ENCODE measurements around the gene MBD3L5. TPM values are rescaled to one million over a fixed set of nuclear protein-coding genes. Genes with fewer than 3 reads are reported as not detected.
A peak's percentile ranks its signal among the peaks of the same experiment; 100 is the strongest.
"Not testable (repeated sequence)": the region's sequence is repeated elsewhere in the genome, so short reads cannot be mapped to it uniquely, and the experiment has no call there.

Gene MBD3L5
- total RNA-seq, 2 donors from 2014 or later, result not detected

DNA sequence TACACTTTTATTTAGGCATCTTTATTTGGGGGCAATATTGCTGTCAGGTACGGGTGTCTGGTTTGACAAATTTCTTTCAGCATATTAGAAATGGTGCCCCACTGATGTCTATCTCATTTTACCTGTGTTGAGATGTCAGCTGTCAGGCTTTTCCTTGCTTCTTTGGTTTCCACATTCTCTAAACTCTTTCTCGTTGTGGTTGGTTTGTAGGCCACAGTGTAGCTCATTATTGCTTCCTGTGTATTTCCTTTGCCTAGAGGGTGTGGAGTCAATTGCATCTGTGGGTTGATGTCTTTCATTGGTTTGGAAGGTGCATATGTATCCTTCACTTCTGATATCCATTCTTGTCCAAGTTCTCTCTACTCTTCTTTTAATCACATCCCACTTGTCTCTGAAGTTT is 29.6 kb downstream of the MBD3L5 start:
- not testable (repeated sequence) for H3K9me3 Mint-ChIP-seq; H3K27me3 Mint-ChIP-seq; ATAC-seq; H3K4me1 Mint-ChIP-seq (ENCODE audit: low read depth in 2 of 2); H3K36me3 Mint-ChIP-seq; H3K4me3 Mint-ChIP-seq; DNase-seq (ENCODE audit: low spot score); H3K27ac Mint-ChIP-seq

DNA sequence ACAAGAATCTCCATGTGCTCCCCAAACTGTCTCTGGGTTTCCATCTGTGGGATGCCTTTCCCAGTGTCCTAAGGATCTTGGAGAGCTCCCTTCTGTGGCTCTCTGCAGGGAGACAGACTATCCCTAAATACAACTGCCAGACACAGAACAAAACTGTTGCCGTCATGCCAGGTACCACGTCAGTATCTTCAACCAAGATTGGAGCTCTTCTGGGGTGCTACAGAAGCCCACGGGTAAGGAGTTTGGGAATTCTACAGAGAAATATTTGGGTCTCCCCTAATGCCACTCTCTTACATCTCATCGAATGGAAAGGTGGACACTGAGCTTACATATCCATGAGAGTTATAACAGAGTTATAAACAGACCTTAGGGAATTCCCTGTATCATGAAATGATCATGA is 33.0 kb downstream of the MBD3L5 start:
- peak in 1 of 2 donors; percentile 32 for ATAC-seq
- no peak for DNase-seq (ENCODE audit: low spot score)

GRCh38 chr19:7063764-7064418 is 33.5 kb downstream of the MBD3L5 start:
- Mint-ChIP-seq H3K36me3 (no peaks in the 10 kb centered on the region), H3K9me3 (no peaks in the 10 kb centered on the region), H3K4me1 (ENCODE audit: low read depth in 2 of 2) (peaks cover 2 to 3% of the 10 kb centered on the region in 2 donors), H3K27me3 (no peaks in the 10 kb centered on the region), H3K27ac (no peak overlapping the region), H3K4me3 (no peak overlapping the region)
- ATAC-seq (peak in 1 of 2 donors; percentile 64), DNase-seq (ENCODE audit: low spot score) (no peak)

More for the DNA sequence above, 33.0 kb downstream of the MBD3L5 start:
- Mint-ChIP-seq H3K4me1 (ENCODE audit: low read depth in 2 of 2) (no peaks in the 10 kb centered on the region), H3K36me3 (no peaks in the 10 kb centered on the region), H3K4me3 (no peak overlapping the region), H3K27ac (no peak overlapping the region), H3K27me3 (no peaks in the 10 kb centered on the region), H3K9me3 (no peaks in the 10 kb centered on the region)

DNA sequence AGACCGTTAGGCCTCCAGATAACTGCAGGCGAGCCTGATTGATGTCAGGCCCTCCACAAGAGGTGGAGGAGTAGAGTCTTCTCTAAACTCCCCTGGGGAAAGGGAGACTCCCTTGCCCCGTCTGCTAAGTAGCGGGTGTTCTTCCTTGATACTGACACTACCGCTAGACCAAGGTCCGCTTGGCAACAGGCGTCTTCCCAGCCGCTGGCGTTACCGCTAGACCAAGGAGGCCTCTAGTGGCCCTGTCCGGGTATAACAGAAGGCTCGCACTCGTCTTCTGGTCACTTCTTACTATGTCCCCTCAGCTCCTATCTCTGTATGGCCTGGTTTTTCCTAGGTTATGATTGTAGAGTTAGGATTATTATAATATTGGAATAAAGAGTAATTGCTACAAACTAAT is 36.7 kb downstream of the MBD3L5 start:
- H3K27me3 Mint-ChIP-seq; H3K9me3 Mint-ChIP-seq; DNase-seq (ENCODE audit: low spot score); H3K36me3 Mint-ChIP-seq; H3K4me1 Mint-ChIP-seq (ENCODE audit: low read depth in 2 of 2); H3K4me3 Mint-ChIP-seq; H3K27ac Mint-ChIP-seq; ATAC-seq: not testable (repeated sequence)

GRCh38 chr19:7067716-7068115 is 37.3 kb downstream of the MBD3L5 start:
- Mint-ChIP-seq H3K4me3 (no peak overlapping the region), H3K4me1 (ENCODE audit: low read depth in 2 of 2) (peaks cover 9 to 12% of the 10 kb centered on the region in 2 donors), H3K36me3 (peaks cover 6% of the 10 kb centered on the region), H3K9me3 (no peaks in the 10 kb centered on the region), H3K27me3 (no peaks in the 10 kb centered on the region), H3K27ac (no peak overlapping the region)
- no peak for DNase-seq (ENCODE audit: low spot score)
- no peak for ATAC-seq

- no peak for ATAC-seq
- Mint-ChIP-seq H3K36me3 (peaks cover 7% of the 10 kb centered on the region), H3K4me3 (peak overlapping the region; percentile 91), H3K4me1 (ENCODE audit: low read depth in 2 of 2) (peaks cover 10 to 12% of the 10 kb centered on the region in 2 donors), H3K27me3 (no peaks in the 10 kb centered on the region), H3K27ac (peak overlapping the region; percentile 93 to 97), H3K9me3 (no peaks in the 10 kb centered on the region)
- no peak for DNase-seq (ENCODE audit: low spot score)
Measured at GRCh38 chr19:7068599-7068998, 38.2 kb downstream of the MBD3L5 start.

GRCh38 chr19:7069042-7069903 is 38.9 kb downstream of the MBD3L5 start, which contains the start of gene ZNF557:
Gene ZNF557, plus strand, starts transcription at chr19:7069703. Its CDS starts 5,372 bp downstream, at chr19:7075075.
- H3K27me3 Mint-ChIP-seq, result no peaks in the 10 kb centered on the region
- peaks cover 11% of the 10 kb centered on the region for H3K36me3 Mint-ChIP-seq
- DNase-seq (ENCODE audit: low spot score) (peak; percentile 99), ATAC-seq (peak; percentile 99 to 100)
- peak within 1 kb of the TSS; percentile 91 for H3K4me3 Mint-ChIP-seq
- no peaks in the 10 kb centered on the region for H3K9me3 Mint-ChIP-seq
- peak within 1 kb of the TSS; percentile 93 to 97 for H3K27ac Mint-ChIP-seq
- H3K4me1 Mint-ChIP-seq (ENCODE audit: low read depth in 2 of 2), result peaks cover 11 to 12% of the 10 kb centered on the region in 2 donors

GRCh38 chr19:7069904-7070226 is 39.5 kb downstream of the MBD3L5 start:
- peak overlapping the region; percentile 93 to 97 for H3K27ac Mint-ChIP-seq
- peaks cover 15% of the 10 kb centered on the region for H3K36me3 Mint-ChIP-seq
- H3K4me1 Mint-ChIP-seq (ENCODE audit: low read depth in 2 of 2), result peaks cover 12 to 13% of the 10 kb centered on the region in 2 donors
- no peaks in the 10 kb centered on the region for H3K9me3 Mint-ChIP-seq
- peak overlapping the region; percentile 91 for H3K4me3 Mint-ChIP-seq
- DNase-seq (ENCODE audit: low spot score), result no peak
- peak in 1 of 2 donors; percentile 25 for ATAC-seq
- no peaks in the 10 kb centered on the region for H3K27me3 Mint-ChIP-seq

DNA sequence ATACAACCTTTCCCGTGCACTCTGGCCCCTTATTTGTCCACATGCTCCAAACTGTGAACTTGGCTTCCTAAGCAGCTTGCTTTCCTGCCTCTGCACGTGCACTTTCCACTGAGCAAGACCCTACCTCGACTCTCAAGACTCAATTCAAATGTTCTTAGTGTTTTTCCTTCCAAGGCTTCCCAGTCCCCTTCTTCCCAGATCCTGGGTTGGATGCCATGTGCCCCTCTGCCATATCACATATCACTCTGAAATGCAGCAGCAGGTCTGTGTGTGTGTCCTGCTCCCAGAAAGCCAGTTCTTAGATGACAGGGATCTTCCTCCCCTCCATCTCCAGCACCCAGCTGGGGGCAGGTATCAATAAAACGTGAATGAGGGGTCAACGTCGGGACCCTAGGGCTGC is 42.2 kb downstream of the MBD3L5 start:
- ATAC-seq, result no peak
- no peaks in the 10 kb centered on the region for H3K9me3 Mint-ChIP-seq
- H3K27me3 Mint-ChIP-seq, result no peaks in the 10 kb centered on the region
- peaks cover 12 to 13% of the 10 kb centered on the region in 2 donors for H3K4me1 Mint-ChIP-seq (ENCODE audit: low read depth in 2 of 2)
- H3K36me3 Mint-ChIP-seq, result peaks cover 35% of the 10 kb centered on the region
- H3K4me3 Mint-ChIP-seq, result peak overlapping the region; percentile 19
- H3K27ac Mint-ChIP-seq, result no peak overlapping the region
- no peak for DNase-seq (ENCODE audit: low spot score)

DNA sequence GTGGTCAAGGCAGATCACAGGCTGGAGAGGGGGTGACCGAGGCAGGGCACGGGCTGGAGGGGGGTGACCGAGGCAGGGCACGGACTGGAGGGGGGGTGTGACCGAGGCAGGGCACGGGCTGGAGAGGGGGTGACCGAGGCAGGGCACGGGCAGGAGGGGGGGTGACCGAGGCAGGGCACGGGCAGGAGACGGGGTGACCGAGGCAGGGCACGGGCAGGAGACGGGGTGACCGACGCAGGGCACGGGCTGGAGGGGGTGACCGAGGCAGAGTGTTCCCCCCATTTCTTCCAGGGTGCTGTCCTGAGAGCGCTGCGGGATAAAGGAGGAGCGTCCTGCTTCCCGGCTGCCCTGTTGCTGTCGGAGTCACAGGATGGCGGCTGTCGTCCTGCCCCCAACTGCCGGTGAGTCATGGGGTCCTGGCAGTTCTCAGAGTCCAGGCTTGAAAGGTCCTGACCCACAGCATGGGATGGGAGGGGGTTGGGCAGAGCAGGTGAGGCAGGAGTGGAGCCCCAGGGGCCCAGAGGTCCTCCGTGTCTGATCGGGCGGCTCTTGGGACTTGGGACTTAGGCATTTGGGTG is 44.4 kb downstream of the MBD3L5 start:
- H3K27me3 Mint-ChIP-seq, result no peaks in the 10 kb centered on the region
- H3K27ac Mint-ChIP-seq, result no peak overlapping the region
- no peak for ATAC-seq
- peaks cover 9% of the 10 kb centered on the region for H3K9me3 Mint-ChIP-seq
- peaks cover 58% of the 10 kb centered on the region for H3K36me3 Mint-ChIP-seq
- no peak overlapping the region for H3K4me3 Mint-ChIP-seq
- no peak for DNase-seq (ENCODE audit: low spot score)
- H3K4me1 Mint-ChIP-seq (ENCODE audit: low read depth in 2 of 2), result peaks cover 6 to 11% of the 10 kb centered on the region in 2 donors

DNA sequence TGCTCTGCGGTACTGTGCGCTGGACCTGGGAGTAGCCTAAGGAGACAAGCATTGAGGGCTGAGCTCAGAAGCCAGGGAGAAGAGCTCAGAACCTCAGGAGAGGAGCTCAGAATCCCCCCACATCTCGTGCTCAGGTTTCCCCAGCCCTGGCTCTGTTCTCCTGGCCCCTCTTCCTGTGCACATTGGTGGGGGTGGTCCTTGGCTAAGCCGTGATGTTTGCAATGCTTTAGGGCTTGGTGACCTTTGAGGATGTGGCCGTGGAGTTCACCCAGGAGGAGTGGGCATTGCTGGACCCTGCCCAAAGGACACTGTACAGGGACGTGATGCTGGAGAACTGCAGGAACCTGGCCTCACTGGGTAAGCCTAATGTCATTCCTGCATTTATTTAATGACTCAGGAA is 45.8 kb downstream of the MBD3L5 start:
- Mint-ChIP-seq H3K4me3 (no peak overlapping the region), H3K27ac (no peak overlapping the region), H3K36me3 (peaks cover 69% of the 10 kb centered on the region), H3K27me3 (no peaks in the 10 kb centered on the region), H3K9me3 (peaks cover 13% of the 10 kb centered on the region), H3K4me1 (ENCODE audit: low read depth in 2 of 2) (peaks cover 6 to 11% of the 10 kb centered on the region in 2 donors)
- ATAC-seq (no peak), DNase-seq (ENCODE audit: low spot score) (no peak)

DNA sequence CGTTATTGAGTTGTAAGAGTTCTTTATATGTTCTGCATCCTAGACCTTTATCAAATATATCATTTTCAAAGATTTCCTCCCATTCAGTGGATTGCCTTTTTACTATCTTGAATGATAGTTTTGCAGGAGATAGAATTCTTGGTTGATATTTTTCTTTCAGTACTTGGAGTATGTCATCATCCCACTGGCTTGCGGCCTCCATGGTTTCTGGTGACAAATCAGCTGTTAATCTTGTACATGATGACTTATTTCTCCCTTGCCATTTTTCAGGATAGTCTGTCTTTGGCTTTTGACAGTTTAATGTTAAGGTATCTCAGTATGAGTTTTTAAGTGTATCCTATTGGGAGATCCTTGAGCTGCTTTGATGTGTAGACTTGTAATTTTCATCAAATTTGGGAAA is 47.6 kb downstream of the MBD3L5 start:
- ATAC-seq (no peak), DNase-seq (ENCODE audit: low spot score) (no peak)
- no peak overlapping the region for H3K4me3 Mint-ChIP-seq
- peaks cover 0 to 6% of the 10 kb centered on the region in 2 donors for H3K4me1 Mint-ChIP-seq (ENCODE audit: low read depth in 2 of 2)
- H3K9me3 Mint-ChIP-seq, result peaks cover 20% of the 10 kb centered on the region
- peaks cover 76% of the 10 kb centered on the region for H3K36me3 Mint-ChIP-seq
- no peak overlapping the region for H3K27ac Mint-ChIP-seq
- H3K27me3 Mint-ChIP-seq, result no peaks in the 10 kb centered on the region

Data from natural killer cell treated with Interleukin-12 subunit alpha and Interleukin-12 subunit beta and Interleukin-15 and Interleukin-18, amount 100 ng/mL, for 72 hours (primary cell).